Chondrocyte (in vitro differentiated cells): ENCODE data around the gene AIF1L. TPM values are rescaled to one million over a fixed set of nuclear protein-coding genes. Genes with fewer than 3 reads are reported as not detected.

ENCODE experiments used
- DNase-seq: peaks from one replicate; pipeline ENCODE4 v3.0.0; 2021; ENCODE audit warnings: mixed read lengths, low spot score
- H3K27ac Mint-ChIP-seq: one replicate; pipeline ENCODE4 v1.8.0; 2021; ENCODE audit warnings: mild to moderate bottlenecking, moderate library complexity, mixed read lengths; ENCODE audit not compliant: unreplicated experiment
- H3K27me3 Mint-ChIP-seq: 2 replicates; pipeline ENCODE4 v1.8.0; 2021; ENCODE audit warnings: low read depth, mixed read lengths
- H3K36me3 Mint-ChIP-seq: 2 replicates; pipeline ENCODE4 v1.8.0; 2021; ENCODE audit warnings: low read depth, mixed read lengths
- H3K4me1 Mint-ChIP-seq: 2 replicates; pipeline ENCODE4 v1.8.0; 2021; ENCODE audit warnings: low read depth, mild to moderate bottlenecking, mixed read lengths
- H3K4me3 Mint-ChIP-seq: one replicate; pipeline ENCODE4 v1.8.0; 2021; ENCODE audit warnings: mild to moderate bottlenecking, moderate library complexity, mixed read lengths; ENCODE audit not compliant: unreplicated experiment
- H3K9me3 Mint-ChIP-seq: 2 replicates; pipeline ENCODE4 v1.8.0; 2021; ENCODE audit warnings: low read depth, mixed read lengths
- CTCF ChIP-seq: fragments of 200-600 bp; sonication (generic); IDR thresholded peaks from 2 replicates; pipeline ENCODE4 v1.5.0; 2021; ENCODE audit warnings: antibody characterized with exemption, mild to moderate bottlenecking, moderate library complexity
- total RNA-seq: library from RNA; stranded (reverse); gene quantifications from 3 replicates; pipeline ENCODE4 v1.2.1, GENCODE V29; 2021

AIF1L gene
- total RNA-seq, 1 donor from 2014 or later = 30.1 TPM

- Mint-ChIP-seq H3K27ac (no peak overlapping the region), H3K4me1 (peaks cover 10% of the 10 kb centered on the region), H3K9me3 (no peaks in the 10 kb centered on the region), H3K36me3 (no peaks in the 10 kb centered on the region), H3K27me3 (no peaks in the 10 kb centered on the region), H3K4me3 (no peak overlapping the region)
- DNase-seq = no peak
- no peak for TF ChIP-seq CTCF
These were observed 9.6 kb downstream of the AIF1L start for GRCh38 chr9:131105952-131106351.

GRCh38 chr9:131107760-131108159 lies 11.4 kb downstream of the AIF1L start:
- DNase-seq = no peak
- peaks cover 13% of the 10 kb centered on the region for H3K4me1 Mint-ChIP-seq
- H3K9me3 Mint-ChIP-seq = no peaks in the 10 kb centered on the region
- TF ChIP-seq CTCF = no peak
- no peaks in the 10 kb centered on the region for H3K27me3 Mint-ChIP-seq
- H3K27ac Mint-ChIP-seq = no peak overlapping the region
- no peaks in the 10 kb centered on the region for H3K36me3 Mint-ChIP-seq
- no peak overlapping the region for H3K4me3 Mint-ChIP-seq

- H3K9me3 Mint-ChIP-seq = no peaks in the 10 kb centered on the region
- H3K36me3 Mint-ChIP-seq = no peaks in the 10 kb centered on the region
- DNase-seq = peak; percentile 35
- H3K27ac Mint-ChIP-seq = no peak overlapping the region
- H3K27me3 Mint-ChIP-seq = no peaks in the 10 kb centered on the region
- H3K4me1 Mint-ChIP-seq = peaks cover 12% of the 10 kb centered on the region
- no peak overlapping the region for H3K4me3 Mint-ChIP-seq
- no peak for TF ChIP-seq CTCF
These were observed 15.0 kb downstream of the AIF1L start for GRCh38 chr9:131111186-131111853.

GRCh38 chr9:131111854-131112311 lies 15.6 kb downstream of the AIF1L start:
- Mint-ChIP-seq H3K4me1 (peaks cover 17% of the 10 kb centered on the region), H3K27me3 (no peaks in the 10 kb centered on the region), H3K27ac (no peak overlapping the region), H3K9me3 (no peaks in the 10 kb centered on the region), H3K36me3 (no peaks in the 10 kb centered on the region), H3K4me3 (no peak overlapping the region)
- TF ChIP-seq CTCF = no peak
- DNase-seq = peak; percentile 63

GRCh38 chr9:131112374-131113154 lies 16.2 kb downstream of the AIF1L start:
- H3K36me3 Mint-ChIP-seq = no peaks in the 10 kb centered on the region
- no peak overlapping the region for H3K4me3 Mint-ChIP-seq
- H3K9me3 Mint-ChIP-seq = no peaks in the 10 kb centered on the region
- peaks cover 22% of the 10 kb centered on the region for H3K4me1 Mint-ChIP-seq
- H3K27ac Mint-ChIP-seq = no peak overlapping the region
- peak; percentile 63 for DNase-seq
- TF ChIP-seq CTCF = no peak
- no peaks in the 10 kb centered on the region for H3K27me3 Mint-ChIP-seq
